ENCODE measurements around the gene SIGLEC12. TPM values are rescaled to one million over a fixed set of nuclear protein-coding genes. Genes with fewer than 3 reads are reported as not detected.
A peak's percentile ranks its signal among the peaks of the same experiment; 100 is the strongest.

SIGLEC12 gene
- not detected for total RNA-seq
- long read RNA-seq: 0 reads

- peak; percentile 89 for DNase-seq (ENCODE audit: low spot score)
- intact Hi-C loops (cut with DNase I): no loop called here
Observed at GRCh38 chr19:51501594-51502263, at the start of gene SIGLEC12. Gene SIGLEC12 (minus strand): TSS chr19:51501800. CDS start chr19:51501733, 67 bp downstream.

GRCh38 chr19:51550848-51551672 is 49.5 kb upstream of the SIGLEC12 start:
- no peak for DNase-seq (ENCODE audit: low spot score)
- intact Hi-C loops (cut with DNase I): no loop called here

DNA sequence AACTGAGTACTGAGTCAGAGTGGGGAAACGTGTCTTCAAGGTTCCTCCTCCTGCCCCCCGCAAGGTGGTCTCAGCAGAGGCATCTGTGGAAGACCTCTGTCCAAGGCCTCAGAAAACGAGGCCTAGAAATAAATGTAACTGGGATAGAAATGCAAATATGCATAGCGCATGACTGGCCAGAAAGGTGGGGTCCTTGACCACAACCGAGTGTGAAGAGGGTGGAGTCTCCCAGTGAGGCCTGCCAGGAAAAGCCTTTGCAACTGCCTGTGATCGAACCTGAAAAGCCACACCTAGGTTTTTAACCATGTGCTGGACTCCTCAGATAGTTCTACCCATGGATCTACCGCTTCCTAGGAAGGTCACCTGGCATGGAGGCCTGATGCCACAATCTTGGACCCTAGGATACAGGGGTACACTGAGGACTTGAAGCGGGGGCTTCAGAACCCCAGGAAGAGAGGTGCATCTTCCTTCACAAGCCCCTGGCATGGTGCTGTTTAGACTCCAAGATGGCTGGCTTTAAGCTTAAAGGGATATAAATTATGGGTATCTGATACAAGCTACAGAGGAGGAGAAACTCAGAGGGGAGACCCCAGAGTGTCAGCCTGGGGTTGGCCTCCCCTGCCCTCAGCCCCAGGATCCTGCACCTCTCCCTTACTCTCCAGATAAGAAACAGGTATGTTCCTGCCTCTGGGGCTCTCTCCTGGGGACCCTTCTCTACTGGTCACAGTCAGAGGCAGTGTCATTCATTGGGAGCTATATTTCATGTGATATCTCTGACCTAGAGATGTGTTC is 48.1 kb upstream of the SIGLEC12 start:
- intact Hi-C loops (cut with DNase I): no loop called here

DNA sequence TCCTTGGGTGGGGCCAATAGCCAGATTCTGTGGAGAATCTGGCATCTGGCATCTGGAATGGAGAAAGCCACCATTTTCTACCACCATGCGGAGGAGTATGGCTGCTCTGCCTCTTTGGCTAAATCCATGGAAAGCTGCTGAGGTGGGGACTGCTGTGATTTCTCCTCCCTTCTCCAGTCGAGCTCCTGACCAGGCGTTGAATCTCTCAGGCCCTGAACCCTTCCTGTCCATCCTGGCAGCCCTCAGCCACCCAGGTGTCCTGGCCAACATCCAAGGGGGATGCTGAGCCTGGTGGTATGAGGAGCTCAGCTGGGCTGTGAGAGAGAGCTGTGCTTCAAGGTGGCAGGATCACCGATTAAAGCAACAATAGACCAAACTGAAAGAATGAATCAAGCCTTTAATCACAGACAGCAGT is 47.3 kb upstream of the SIGLEC12 start:
- intact Hi-C loops (cut with DNase I): no loop called here
- no peak for DNase-seq (ENCODE audit: low spot score)

More for the DNA sequence above, 48.1 kb upstream of the SIGLEC12 start:
- no peak for DNase-seq (ENCODE audit: low spot score)

GRCh38 chr19:51548213-51548651 is 46.6 kb upstream of the SIGLEC12 start:
- no peak for DNase-seq (ENCODE audit: low spot score)
- intact Hi-C loops (cut with DNase I): no loop called here

- no peak for DNase-seq (ENCODE audit: low spot score)
- intact Hi-C loops (cut with DNase I): no loop called here
Observed at GRCh38 chr19:51547397-51548212, 46.0 kb upstream of the SIGLEC12 start.

DNA sequence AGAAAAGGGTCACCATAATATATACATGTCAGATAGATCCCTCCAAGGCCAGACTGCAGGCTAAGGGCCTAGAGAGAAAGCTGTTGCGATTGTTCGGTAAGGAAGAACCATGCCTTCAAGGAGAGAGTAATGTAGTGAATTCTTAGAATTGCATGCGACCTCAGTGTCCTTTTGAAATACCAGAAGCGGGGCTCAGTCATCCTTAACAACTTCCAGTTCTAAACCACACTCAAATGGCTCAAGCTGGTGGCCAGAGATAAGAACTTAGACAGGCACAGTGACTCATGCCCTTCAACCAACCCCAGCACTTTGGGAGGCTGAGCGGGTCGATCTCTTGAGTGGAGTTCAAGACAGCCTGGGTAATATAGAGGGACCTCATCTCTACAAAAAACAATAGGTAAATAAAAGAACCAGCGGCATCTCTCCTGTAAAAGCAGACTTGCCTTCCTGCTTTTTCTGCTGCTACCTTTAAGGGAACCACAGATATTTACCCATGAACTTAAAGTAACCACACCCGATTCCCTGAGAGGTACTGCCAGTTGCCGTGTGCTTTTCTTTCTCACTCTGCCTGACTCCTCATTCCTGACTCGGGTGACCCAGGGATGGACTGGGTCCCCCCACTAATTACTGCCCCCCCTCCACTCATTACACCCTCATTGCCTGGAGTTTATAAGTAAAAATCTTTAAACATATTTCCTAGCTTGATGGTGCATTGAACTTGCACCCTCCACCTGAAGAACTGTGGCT is 45.2 kb upstream of the SIGLEC12 start:
- intact Hi-C loops (cut with DNase I): no loop called here
- DNase-seq (ENCODE audit: low spot score): no peak

- intact Hi-C loops (cut with DNase I): no loop called here
- DNase-seq (ENCODE audit: low spot score): no peak
Observed at GRCh38 chr19:51546107-51546649, 44.6 kb upstream of the SIGLEC12 start.

- intact Hi-C loops (cut with DNase I): no loop called here
- DNase-seq (ENCODE audit: low spot score): no peak
Observed at GRCh38 chr19:51544038-51544437, 42.4 kb upstream of the SIGLEC12 start.

- intact Hi-C loops (cut with DNase I): no loop called here
- no peak for DNase-seq (ENCODE audit: low spot score)
Observed at GRCh38 chr19:51542699-51543098, 41.1 kb upstream of the SIGLEC12 start.

DNA sequence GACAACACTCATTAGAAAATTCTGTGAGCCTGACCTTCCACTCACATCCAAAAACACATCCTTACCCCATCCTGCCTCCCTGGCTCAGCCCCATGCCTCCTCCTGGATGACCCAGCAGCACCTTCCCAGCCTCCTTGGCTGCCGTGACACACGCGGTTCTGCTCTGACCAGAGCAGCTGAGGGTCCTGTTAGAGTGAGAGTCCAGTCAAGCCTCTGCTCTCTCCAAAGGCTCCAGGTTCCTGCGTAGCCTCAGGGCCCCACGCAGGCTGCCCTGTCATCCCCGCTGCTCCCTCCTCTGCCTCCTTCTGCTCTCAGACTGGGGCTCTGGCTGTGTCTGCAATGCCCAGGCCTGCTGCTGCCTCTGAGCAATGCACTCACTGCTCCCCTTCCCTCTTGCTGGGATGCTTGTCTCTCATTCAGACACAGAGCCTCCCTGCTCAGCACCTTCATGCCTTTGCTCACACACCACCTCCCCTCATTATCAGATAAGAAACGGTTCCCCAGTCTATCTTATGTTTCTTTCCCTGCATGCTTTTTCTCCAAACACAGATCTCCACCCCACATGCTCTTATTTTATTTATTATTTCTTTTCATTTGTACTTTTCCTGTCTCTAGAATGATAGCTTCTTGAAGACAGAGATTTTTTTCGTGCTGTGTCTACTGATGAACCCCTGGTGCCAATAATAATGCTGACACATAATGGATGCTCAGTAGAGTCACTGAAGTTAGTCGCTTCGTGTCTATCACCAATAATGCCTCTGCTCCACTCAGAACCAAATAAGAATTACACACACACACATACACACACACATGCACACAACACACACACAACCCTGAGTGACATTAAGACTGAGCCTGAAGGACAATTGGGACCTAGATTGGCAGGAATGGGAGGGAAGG is 40.1 kb upstream of the SIGLEC12 start:
- DNase-seq (ENCODE audit: low spot score): no peak
- intact Hi-C loops (cut with DNase I): no loop called here

DNA sequence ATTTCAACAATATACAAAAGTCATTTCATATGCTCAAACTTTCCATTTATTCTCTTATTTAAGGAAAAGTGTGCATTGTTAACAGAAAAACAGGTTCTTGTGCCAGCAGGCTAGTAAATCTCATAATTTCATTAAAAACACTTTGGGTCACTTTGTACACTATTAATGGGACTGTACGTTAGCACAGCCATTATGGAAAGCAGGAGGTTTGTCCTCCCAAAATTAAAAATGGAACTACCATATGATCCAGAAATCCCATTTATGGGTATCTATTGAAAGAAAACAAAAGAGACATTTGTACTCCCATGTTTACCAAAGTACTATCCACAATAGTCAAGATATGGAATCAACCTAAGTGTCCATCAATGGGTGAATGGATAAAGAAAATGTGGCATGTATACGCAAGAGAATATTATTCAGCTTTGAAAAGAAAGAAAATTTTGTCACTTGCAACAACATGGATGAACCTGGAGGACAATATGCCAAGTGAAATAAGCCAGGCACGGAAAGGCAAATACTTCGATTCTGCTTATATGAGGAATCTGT is 38.3 kb upstream of the SIGLEC12 start:
- DNase-seq (ENCODE audit: low spot score): no peak
- intact Hi-C loops (cut with DNase I): no loop called here

DNA sequence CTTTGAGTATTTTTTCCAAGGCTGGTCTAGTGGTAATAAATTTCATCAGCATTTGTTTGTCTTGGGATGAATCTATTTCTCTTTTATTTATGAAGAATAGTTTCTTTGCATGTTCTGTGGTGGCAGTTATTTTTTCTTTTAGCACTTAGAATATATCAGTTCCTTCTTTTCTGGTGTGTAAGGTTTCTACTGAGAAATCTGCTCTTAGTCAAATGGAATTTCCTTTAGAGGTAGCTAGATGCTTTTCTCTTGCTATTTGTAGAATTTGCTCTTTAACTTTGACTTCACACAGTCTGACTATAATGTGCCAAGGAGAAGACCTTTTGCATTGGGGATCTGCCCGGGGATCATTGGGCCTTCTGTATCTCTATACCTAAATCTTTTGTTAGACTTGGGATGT is 33.9 kb upstream of the SIGLEC12 start:
- intact Hi-C loops (cut with DNase I): no loop called here
- no peak for DNase-seq (ENCODE audit: low spot score)

DNA sequence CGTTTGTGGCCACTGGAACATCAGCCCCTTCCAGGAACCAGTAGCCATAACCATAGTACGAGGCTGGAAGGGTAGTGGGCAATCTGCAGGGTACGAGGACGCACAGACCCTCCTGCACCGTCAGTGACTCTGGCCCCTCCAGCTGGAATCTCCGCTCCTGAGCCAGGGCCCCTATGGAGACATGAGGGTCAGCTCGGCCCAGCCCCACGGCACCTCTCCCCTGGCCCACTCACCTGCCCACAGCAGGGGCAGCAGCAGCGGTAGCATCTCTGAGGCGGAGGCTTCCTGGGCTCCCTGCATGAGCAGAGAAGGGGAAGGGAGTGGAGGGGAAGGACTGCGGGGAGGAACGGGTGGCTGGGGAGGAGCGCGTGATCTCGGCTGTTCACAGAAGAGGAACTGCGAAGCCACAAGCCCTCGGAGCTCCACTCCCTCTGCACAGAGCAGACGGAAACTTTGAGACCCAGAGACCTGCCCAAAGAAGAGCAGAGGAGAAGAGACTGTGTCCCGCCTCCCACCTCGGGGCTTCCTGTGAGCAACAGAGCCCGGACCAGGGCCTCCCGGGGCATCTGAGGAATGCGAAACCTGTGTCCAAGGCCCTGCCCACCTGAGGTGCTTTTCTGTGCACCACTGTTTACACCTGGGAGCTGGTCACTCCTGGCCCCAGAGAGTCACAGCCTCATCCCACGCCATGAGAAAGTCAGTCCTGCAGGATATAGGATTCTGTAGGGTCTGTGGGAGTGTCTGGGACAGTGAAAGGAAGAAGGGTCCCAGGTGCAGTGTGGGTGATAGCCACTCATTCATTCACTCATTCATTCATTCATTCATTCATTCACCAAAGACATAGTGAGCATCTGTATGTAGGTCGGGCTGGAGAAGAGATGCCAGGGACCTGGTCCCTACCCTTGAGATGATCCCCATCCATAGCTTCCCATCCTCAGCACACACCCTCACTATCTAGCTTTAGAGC is 30.0 kb upstream of the SIGLEC12 start, which contains the start of gene SIGLEC6:
TSS of gene SIGLEC6 (minus strand) at position 322 of the 967 bp plus-strand sequence. CDS start at position 300, 22 bp downstream.
- intact Hi-C loops (cut with DNase I): no loop called here
- peak; percentile 84 for DNase-seq (ENCODE audit: low spot score)

DNA sequence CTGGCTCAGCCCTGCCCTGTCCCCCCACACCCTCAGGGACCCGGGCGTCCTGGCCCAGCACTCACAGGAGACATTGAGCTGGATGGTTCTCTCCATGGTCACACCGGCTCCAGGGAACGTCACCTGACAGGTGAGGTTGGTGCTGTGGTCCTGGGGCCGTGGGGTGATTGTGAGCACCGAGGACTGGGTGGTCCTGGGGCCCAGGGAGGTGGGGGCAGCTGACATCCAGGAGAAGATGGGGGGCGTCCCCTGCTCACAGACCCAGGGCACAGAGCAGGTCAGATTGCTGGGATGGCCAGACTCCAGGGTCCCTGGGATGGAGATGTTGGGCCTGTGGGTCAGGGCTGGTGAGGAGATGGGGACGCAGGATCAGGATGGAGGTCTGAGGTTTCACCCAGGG is 29.0 kb upstream of the SIGLEC12 start:
- DNase-seq (ENCODE audit: low spot score): no peak
- intact Hi-C loops (cut with DNase I): no loop called here

GRCh38 chr19:51529301-51529700 is 27.7 kb upstream of the SIGLEC12 start:
- intact Hi-C loops (cut with DNase I): no loop called here
- no peak for DNase-seq (ENCODE audit: low spot score)

Data from cardiac septum (tissue), 1 donor.